Neural cell (in vitro differentiated cells): ENCODE measurements around the gene UQCC2.

Source experiments
- EZH2 ChIP-seq: fragments of 200-600, 300-800 bp; shearing (Covaris generic), sonication (generic); IDR thresholded peaks from 2 replicates; pipeline ENCODE4 v1.6.1; 2014; ENCODE audit warnings: antibody characterized with exemption, low read length, borderline replicate concordance, mild to moderate bottlenecking; ENCODE audit not compliant: insufficient read depth, poor library complexity, severe bottlenecking
- RAD21 ChIP-seq: fragments of 450-650 bp; conservative IDR thresholded peaks from 2 replicates; pipeline ENCODE4 v1.6.1; 2014; ENCODE audit warnings: antibody characterized with exemption, mild to moderate bottlenecking, moderate library complexity
- TAF1 ChIP-seq: IDR thresholded peaks from 2 replicates; pipeline ENCODE4 v1.6.1; 2012; ENCODE audit warnings: low read depth
- TF ChIP-seq, protein P1 (sequence below): fragments of 450-650 bp; IDR thresholded peaks from 2 replicates; pipeline ENCODE4 v1.5.1; 2014; ENCODE audit warnings: antibody characterized with exemption, mild to moderate bottlenecking, moderate library complexity; ENCODE audit not compliant: poor library complexity, severe bottlenecking
- TF ChIP-seq, protein P2 (sequence below): IDR thresholded peaks from 2 replicates; pipeline ENCODE4 v1.6.1; 2012; ENCODE audit warnings: borderline replicate concordance

DNA sequence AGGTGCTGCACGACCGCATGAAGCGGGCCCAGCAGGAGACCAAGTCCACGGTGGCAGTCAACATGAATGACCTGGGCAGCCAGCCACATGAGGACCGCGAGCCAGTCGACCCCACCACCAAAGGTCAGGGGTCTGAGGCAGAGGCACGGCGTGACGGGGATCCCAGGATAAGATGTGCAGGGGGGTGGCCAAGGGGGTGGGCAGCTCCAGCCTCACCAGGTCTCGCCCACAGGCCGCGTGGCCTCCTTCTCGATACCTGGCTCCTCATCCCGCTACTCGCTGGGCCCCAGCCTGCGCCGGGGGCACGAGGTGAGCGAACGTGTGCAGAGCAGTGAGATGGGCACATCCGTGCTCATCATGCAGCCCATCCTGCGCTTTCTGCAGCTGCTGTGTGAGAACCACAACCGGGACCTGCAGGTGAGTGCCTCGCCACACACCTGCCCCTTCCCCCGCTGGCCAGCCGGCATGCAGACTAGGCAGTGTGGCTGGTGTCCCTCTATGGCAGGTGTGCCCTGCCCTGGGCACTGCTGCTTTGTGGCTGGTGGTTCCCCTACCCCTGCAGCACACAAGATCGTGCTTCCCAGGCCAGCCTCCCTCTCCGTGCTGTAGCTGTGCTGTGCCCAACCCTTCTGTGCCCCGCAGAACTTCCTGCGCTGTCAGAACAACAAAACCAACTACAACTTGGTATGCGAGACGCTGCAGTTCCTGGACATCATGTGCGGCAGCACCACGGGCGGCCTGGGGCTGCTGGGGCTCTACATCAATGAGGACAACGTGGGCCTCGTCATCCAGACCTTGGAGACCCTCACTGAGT is 25.9 kb downstream of the UQCC2 start:
- TF ChIP-seq EZH2 (no peak), TAF1 (no peak), RAD21 (no peak)
- TF ChIP-seq, protein P1, sequence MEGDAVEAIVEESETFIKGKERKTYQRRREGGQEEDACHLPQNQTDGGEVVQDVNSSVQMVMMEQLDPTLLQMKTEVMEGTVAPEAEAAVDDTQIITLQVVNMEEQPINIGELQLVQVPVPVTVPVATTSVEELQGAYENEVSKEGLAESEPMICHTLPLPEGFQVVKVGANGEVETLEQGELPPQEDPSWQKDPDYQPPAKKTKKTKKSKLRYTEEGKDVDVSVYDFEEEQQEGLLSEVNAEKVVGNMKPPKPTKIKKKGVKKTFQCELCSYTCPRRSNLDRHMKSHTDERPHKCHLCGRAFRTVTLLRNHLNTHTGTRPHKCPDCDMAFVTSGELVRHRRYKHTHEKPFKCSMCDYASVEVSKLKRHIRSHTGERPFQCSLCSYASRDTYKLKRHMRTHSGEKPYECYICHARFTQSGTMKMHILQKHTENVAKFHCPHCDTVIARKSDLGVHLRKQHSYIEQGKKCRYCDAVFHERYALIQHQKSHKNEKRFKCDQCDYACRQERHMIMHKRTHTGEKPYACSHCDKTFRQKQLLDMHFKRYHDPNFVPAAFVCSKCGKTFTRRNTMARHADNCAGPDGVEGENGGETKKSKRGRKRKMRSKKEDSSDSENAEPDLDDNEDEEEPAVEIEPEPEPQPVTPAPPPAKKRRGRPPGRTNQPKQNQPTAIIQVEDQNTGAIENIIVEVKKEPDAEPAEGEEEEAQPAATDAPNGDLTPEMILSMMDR = no peak
- TF ChIP-seq, protein P2, sequence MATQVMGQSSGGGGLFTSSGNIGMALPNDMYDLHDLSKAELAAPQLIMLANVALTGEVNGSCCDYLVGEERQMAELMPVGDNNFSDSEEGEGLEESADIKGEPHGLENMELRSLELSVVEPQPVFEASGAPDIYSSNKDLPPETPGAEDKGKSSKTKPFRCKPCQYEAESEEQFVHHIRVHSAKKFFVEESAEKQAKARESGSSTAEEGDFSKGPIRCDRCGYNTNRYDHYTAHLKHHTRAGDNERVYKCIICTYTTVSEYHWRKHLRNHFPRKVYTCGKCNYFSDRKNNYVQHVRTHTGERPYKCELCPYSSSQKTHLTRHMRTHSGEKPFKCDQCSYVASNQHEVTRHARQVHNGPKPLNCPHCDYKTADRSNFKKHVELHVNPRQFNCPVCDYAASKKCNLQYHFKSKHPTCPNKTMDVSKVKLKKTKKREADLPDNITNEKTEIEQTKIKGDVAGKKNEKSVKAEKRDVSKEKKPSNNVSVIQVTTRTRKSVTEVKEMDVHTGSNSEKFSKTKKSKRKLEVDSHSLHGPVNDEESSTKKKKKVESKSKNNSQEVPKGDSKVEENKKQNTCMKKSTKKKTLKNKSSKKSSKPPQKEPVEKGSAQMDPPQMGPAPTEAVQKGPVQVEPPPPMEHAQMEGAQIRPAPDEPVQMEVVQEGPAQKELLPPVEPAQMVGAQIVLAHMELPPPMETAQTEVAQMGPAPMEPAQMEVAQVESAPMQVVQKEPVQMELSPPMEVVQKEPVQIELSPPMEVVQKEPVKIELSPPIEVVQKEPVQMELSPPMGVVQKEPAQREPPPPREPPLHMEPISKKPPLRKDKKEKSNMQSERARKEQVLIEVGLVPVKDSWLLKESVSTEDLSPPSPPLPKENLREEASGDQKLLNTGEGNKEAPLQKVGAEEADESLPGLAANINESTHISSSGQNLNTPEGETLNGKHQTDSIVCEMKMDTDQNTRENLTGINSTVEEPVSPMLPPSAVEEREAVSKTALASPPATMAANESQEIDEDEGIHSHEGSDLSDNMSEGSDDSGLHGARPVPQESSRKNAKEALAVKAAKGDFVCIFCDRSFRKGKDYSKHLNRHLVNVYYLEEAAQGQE = no peak
